Mesenchymal stem cell (in vitro differentiated cells and primary cell): ENCODE data around the gene CHST11.

Experiments
- DNase-seq: peaks from one replicate; pipeline ENCODE4 v3.0.0-alpha.2; 2013
- H2AFZ ChIP-seq: one replicate; pipeline ENCODE4 v1.6.1; 2013; ENCODE audit warnings: low read depth, mild to moderate bottlenecking, control low read depth, inconsistent platforms, low read length, moderate library complexity
- H2AK5ac ChIP-seq: 2 replicates; pipeline ENCODE4 v1.6.1; 2013; ENCODE audit warnings: low read length, moderate library complexity, mild to moderate bottlenecking, inconsistent platforms; ENCODE audit not compliant: severe bottlenecking
- H2BK120ac ChIP-seq: one replicate; pipeline ENCODE4 v1.6.1; 2013; ENCODE audit warnings: low read depth, mild to moderate bottlenecking, inconsistent platforms, low read length, moderate library complexity
- H2BK12ac ChIP-seq, 2 experiments: one replicate each; pipeline ENCODE4 v1.6.1; 2013; ENCODE audit warnings: inconsistent platforms in 2 of 2, low read length in 2 of 2, mild to moderate bottlenecking in 2 of 2, moderate library complexity in 2 of 2, control low read depth in 1 of 2
- H2BK15ac ChIP-seq: one replicate; pipeline ENCODE4 v1.6.1; 2013; ENCODE audit warnings: mild to moderate bottlenecking, low read depth, inconsistent platforms; ENCODE audit not compliant: poor library complexity, severe bottlenecking
- H2BK5ac ChIP-seq: 2 replicates; pipeline ENCODE4 v1.6.1; 2013; ENCODE audit warnings: low read depth, mild to moderate bottlenecking, low read length, control low read depth, inconsistent platforms; ENCODE audit not compliant: poor library complexity, severe bottlenecking
- H3K14ac ChIP-seq, 2 experiments: one replicate each; pipeline ENCODE4 v1.6.1; 2013; ENCODE audit warnings: inconsistent platforms in 2 of 2, low read length in 2 of 2, control low read depth in 1 of 2, mild to moderate bottlenecking in 1 of 2, moderate library complexity in 1 of 2
- H3K18ac ChIP-seq, 2 experiments: one replicate each; pipeline ENCODE4 v1.6.1; 2013; ENCODE audit warnings: inconsistent platforms in 2 of 2, low read length in 2 of 2, control low read depth in 1 of 2, low read depth in 1 of 2, mild to moderate bottlenecking in 1 of 2
- H3K23ac ChIP-seq, 2 experiments: one replicate each; pipeline ENCODE4 v1.6.1; 2013; ENCODE audit warnings: inconsistent platforms in 2 of 2, low read length in 2 of 2, mild to moderate bottlenecking in 2 of 2, moderate library complexity in 2 of 2, control low read depth in 1 of 2
- H3K27ac ChIP-seq: 2 replicates; pipeline ENCODE4 v1.5.1; 2013; ENCODE audit warnings: mild to moderate bottlenecking, moderate library complexity, low read length, control low read depth, inconsistent platforms; ENCODE audit not compliant: poor library complexity, severe bottlenecking
- H3K27me3 ChIP-seq, 2 experiments: 2 replicates each; pipeline versions ENCODE4 v1.6.1 to v1.7.0; 2013; ENCODE audit warnings: low read length in 2 of 2, mild to moderate bottlenecking in 2 of 2, moderate library complexity in 2 of 2, control low read depth in 1 of 2, inconsistent platforms in 1 of 2; ENCODE audit not compliant: control insufficient read depth in 1 of 2, insufficient read depth in 1 of 2
- H3K36me3 ChIP-seq, 2 experiments: 2 replicates each; pipeline versions ENCODE4 v1.6.1 to v1.7.0; 2013; ENCODE audit warnings: low read length in 2 of 2, control low read depth in 1 of 2, inconsistent platforms in 1 of 2, low read depth in 1 of 2, mild to moderate bottlenecking in 1 of 2; ENCODE audit not compliant: insufficient read depth in 2 of 2, control insufficient read depth in 1 of 2
- H3K4ac ChIP-seq, 2 experiments: one replicate each; pipeline ENCODE4 v1.6.1; 2013; ENCODE audit warnings: inconsistent platforms in 2 of 2, low read length in 2 of 2, mild to moderate bottlenecking in 2 of 2, moderate library complexity in 2 of 2, control low read depth in 1 of 2, low read depth in 1 of 2
- H3K4me1 ChIP-seq: 2 replicates; pipeline ENCODE4 v1.6.1; 2013; ENCODE audit warnings: low read depth, low read length, control low read depth; ENCODE audit not compliant: control insufficient read depth, insufficient read depth
- H3K4me2 ChIP-seq: 2 replicates; pipeline ENCODE4 v1.6.1; 2013; ENCODE audit warnings: low read length, mild to moderate bottlenecking, inconsistent platforms; ENCODE audit not compliant: poor library complexity, severe bottlenecking
- H3K4me3 ChIP-seq, 2 experiments: 2 replicates each; pipeline versions ENCODE4 v1.5.1 to v1.7.0; 2013; ENCODE audit warnings: low read length in 2 of 2, mild to moderate bottlenecking in 2 of 2, control low read depth in 1 of 2, low read depth in 1 of 2; ENCODE audit not compliant: insufficient read depth in 1 of 2
- H3K79me1 ChIP-seq: replicated peaks from 2 replicates; pipeline ENCODE4 v1.6.1; 2013; ENCODE audit warnings: mild to moderate bottlenecking, control low read depth, low read length, inconsistent platforms; ENCODE audit not compliant: poor library complexity, severe bottlenecking
- H3K9ac ChIP-seq: 2 replicates; pipeline ENCODE4 v1.7.0; 2013; ENCODE audit warnings: mild to moderate bottlenecking, low read length, moderate library complexity
- H3K9me3 ChIP-seq: 2 replicates; pipeline ENCODE4 v1.7.0; 2013; ENCODE audit warnings: mild to moderate bottlenecking, low read length; ENCODE audit not compliant: control insufficient read depth
- H4K8ac ChIP-seq: one replicate; pipeline ENCODE4 v1.6.1; 2013; ENCODE audit warnings: inconsistent platforms, mild to moderate bottlenecking, low read length, moderate library complexity
- H4K91ac ChIP-seq: one replicate; pipeline ENCODE4 v1.6.1; 2013; ENCODE audit warnings: mild to moderate bottlenecking, low read length, inconsistent platforms
- WGBS: methylation state at CpG from one replicate; pipeline ENCODE4 v1.1.7; 2013; ENCODE audit warnings: mixed read lengths; 5-methylcytosine and 5-hydroxymethylcytosine counted together

CHST11 gene

GRCh38 chr12:104480826-104481440 lies 24.2 kb downstream of the CHST11 start:
- DNase-seq = peak; percentile 92
- H4K91ac ChIP-seq = peak overlapping the region; percentile 86
- 75% methylated on average over 11 of the region's 11 CpGs for WGBS
- H4K8ac ChIP-seq = peak overlapping the region; percentile 79
- H3K14ac ChIP-seq = peak overlapping the region in 1 of 2 experiments; percentile 76
- H3K36me3 ChIP-seq = no peaks in the 10 kb centered on the region
- H3K9me3 ChIP-seq = peaks cover 3% of the 10 kb centered on the region
- no peak overlapping the region for H2AK5ac ChIP-seq
- peak overlapping the region in 1 of 2 experiments; percentile 26 for H3K4me3 ChIP-seq
- H3K9ac ChIP-seq = no peak overlapping the region
- peak overlapping the region; percentile 12 for H3K27ac ChIP-seq
- no peaks in the 10 kb centered on the region for H3K27me3 ChIP-seq
- no peak overlapping the region for H2BK5ac ChIP-seq
- H2BK15ac ChIP-seq = no peak overlapping the region
- H3K4ac ChIP-seq = peak overlapping the region; percentile 41 to 81
- peaks cover 5% of the 10 kb centered on the region for H3K4me1 ChIP-seq
- no peak overlapping the region for H2AFZ ChIP-seq
- H3K79me1 ChIP-seq = no peaks in the 10 kb centered on the region
- H2BK12ac ChIP-seq = peak overlapping the region; percentile 51 to 88
- peak overlapping the region; percentile 56 to 64 for H3K18ac ChIP-seq
- no peak overlapping the region for H3K23ac ChIP-seq
- no peak overlapping the region for H2BK120ac ChIP-seq
- no peak overlapping the region for H3K4me2 ChIP-seq

GRCh38 chr12:104482113-104482512 lies 25.4 kb downstream of the CHST11 start:
- no peak overlapping the region for H2AK5ac ChIP-seq
- 83% methylated on average over 3 of the region's 4 CpGs for WGBS
- no peak overlapping the region for H2BK120ac ChIP-seq
- H3K14ac ChIP-seq = no peak overlapping the region
- no peak overlapping the region for H2AFZ ChIP-seq
- no peaks in the 10 kb centered on the region for H3K36me3 ChIP-seq
- H3K27me3 ChIP-seq = no peaks in the 10 kb centered on the region
- no peak overlapping the region for H4K8ac ChIP-seq
- H3K9ac ChIP-seq = no peak overlapping the region
- H3K4me2 ChIP-seq = no peak overlapping the region
- H2BK5ac ChIP-seq = no peak overlapping the region
- no peak overlapping the region for H3K27ac ChIP-seq
- H2BK12ac ChIP-seq = peak overlapping the region in 1 of 2 experiments; percentile 59
- H3K18ac ChIP-seq = no peak overlapping the region
- H3K23ac ChIP-seq = no peak overlapping the region
- no peaks in the 10 kb centered on the region for H3K79me1 ChIP-seq
- DNase-seq = no peak
- H3K4ac ChIP-seq = no peak overlapping the region
- no peak overlapping the region for H4K91ac ChIP-seq
- H3K4me3 ChIP-seq = no peak overlapping the region
- H3K9me3 ChIP-seq = peaks cover 3% of the 10 kb centered on the region
- H2BK15ac ChIP-seq = no peak overlapping the region
- peaks cover 5% of the 10 kb centered on the region for H3K4me1 ChIP-seq

- Histone ChIP-seq H2AK5ac (no peak overlapping the region), H3K9me3 (peaks cover 3% of the 10 kb centered on the region), H3K23ac (no peak overlapping the region), H3K36me3 (no peaks in the 10 kb centered on the region), H2BK120ac (no peak overlapping the region), H3K9ac (no peak overlapping the region), H3K4ac (no peak overlapping the region), H3K4me1 (peaks cover 5% of the 10 kb centered on the region), H2BK12ac (peak overlapping the region in 1 of 2 experiments; percentile 59), H3K27ac (no peak overlapping the region), H2BK5ac (no peak overlapping the region), H3K27me3 (no peaks in the 10 kb centered on the region), H4K8ac (peak overlapping the region; percentile 42), H3K14ac (no peak overlapping the region), H2AFZ (no peak overlapping the region), H3K79me1 (no peaks in the 10 kb centered on the region), H2BK15ac (no peak overlapping the region), H4K91ac (no peak overlapping the region), H3K18ac (no peak overlapping the region), H3K4me2 (no peak overlapping the region), H3K4me3 (no peak overlapping the region)
- 95% methylated on average over 4 of the region's 4 CpGs for WGBS
- no peak for DNase-seq
Observed at GRCh38 chr12:104482748-104483147, 26.0 kb downstream of the CHST11 start.

- H4K91ac ChIP-seq = no peak overlapping the region
- H3K23ac ChIP-seq = no peak overlapping the region
- H3K9me3 ChIP-seq = peaks cover 3% of the 10 kb centered on the region
- no peak overlapping the region for H2AFZ ChIP-seq
- H3K4ac ChIP-seq = no peak overlapping the region
- H3K4me3 ChIP-seq = no peak overlapping the region
- no peak overlapping the region for H2BK15ac ChIP-seq
- H3K36me3 ChIP-seq = no peaks in the 10 kb centered on the region
- H2BK5ac ChIP-seq = no peak overlapping the region
- no peaks in the 10 kb centered on the region for H3K27me3 ChIP-seq
- no peak overlapping the region for H3K4me2 ChIP-seq
- H2AK5ac ChIP-seq = no peak overlapping the region
- H2BK12ac ChIP-seq = no peak overlapping the region
- H3K27ac ChIP-seq = no peak overlapping the region
- no peak overlapping the region for H2BK120ac ChIP-seq
- DNase-seq = no peak
- H3K14ac ChIP-seq = no peak overlapping the region
- H3K9ac ChIP-seq = no peak overlapping the region
- H3K79me1 ChIP-seq = no peaks in the 10 kb centered on the region
- WGBS = 100% methylated on average over 2 of the region's 2 CpGs
- no peak overlapping the region for H4K8ac ChIP-seq
- peaks cover 4% of the 10 kb centered on the region for H3K4me1 ChIP-seq
- H3K18ac ChIP-seq = no peak overlapping the region
Observed at GRCh38 chr12:104484079-104484478, 27.3 kb downstream of the CHST11 start.
